A673 (cell line): ENCODE data around the gene POPDC2.

Source experiments
- CTCF ChIP-seq: fragments of 300-800, 200-600 bp; sonication (generic); conservative IDR thresholded peaks from 2 replicates; pipeline ENCODE4 v1.5.1; 2017; ENCODE audit warnings: low read depth, mild to moderate bottlenecking, antibody characterized with exemption, low read length, moderate library complexity, mixed read lengths
- EZH2 ChIP-seq: fragments of 200-600 bp; sonication (generic); IDR thresholded peaks from 2 replicates; pipeline ENCODE4 v1.6.1; 2017; ENCODE audit warnings: borderline replicate concordance, low read depth, mild to moderate bottlenecking, mixed read lengths, antibody characterized with exemption, low read length; ENCODE audit not compliant: poor library complexity, severe bottlenecking

GRCh38 chr3:119672776-119673175 is 12.4 kb upstream of the POPDC2 start:
- no peak for TF ChIP-seq CTCF
- TF ChIP-seq EZH2 = no peak
